Measurements from ENCODE around the gene RAB35.

RAB35 gene

DNA sequence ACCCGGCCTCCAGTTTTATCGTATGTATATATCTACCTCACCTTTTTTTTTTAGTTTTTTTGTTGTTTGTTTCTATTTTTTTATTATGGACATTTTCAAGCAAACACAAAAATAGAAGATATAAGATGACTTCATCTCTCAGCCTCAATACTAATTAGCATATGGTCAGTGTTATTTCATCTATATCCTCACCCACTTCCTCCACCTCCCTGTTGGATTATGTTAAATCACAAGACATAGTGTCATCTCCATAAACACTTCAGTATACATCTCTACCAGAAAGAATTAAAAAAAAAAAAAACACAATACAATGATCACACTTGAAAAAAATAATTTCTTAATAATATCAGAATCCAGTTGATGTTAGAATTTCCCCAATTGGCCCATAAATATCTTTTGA is 34.9 kb downstream of the RAB35 start:
- no peak for DNase-seq

DNA sequence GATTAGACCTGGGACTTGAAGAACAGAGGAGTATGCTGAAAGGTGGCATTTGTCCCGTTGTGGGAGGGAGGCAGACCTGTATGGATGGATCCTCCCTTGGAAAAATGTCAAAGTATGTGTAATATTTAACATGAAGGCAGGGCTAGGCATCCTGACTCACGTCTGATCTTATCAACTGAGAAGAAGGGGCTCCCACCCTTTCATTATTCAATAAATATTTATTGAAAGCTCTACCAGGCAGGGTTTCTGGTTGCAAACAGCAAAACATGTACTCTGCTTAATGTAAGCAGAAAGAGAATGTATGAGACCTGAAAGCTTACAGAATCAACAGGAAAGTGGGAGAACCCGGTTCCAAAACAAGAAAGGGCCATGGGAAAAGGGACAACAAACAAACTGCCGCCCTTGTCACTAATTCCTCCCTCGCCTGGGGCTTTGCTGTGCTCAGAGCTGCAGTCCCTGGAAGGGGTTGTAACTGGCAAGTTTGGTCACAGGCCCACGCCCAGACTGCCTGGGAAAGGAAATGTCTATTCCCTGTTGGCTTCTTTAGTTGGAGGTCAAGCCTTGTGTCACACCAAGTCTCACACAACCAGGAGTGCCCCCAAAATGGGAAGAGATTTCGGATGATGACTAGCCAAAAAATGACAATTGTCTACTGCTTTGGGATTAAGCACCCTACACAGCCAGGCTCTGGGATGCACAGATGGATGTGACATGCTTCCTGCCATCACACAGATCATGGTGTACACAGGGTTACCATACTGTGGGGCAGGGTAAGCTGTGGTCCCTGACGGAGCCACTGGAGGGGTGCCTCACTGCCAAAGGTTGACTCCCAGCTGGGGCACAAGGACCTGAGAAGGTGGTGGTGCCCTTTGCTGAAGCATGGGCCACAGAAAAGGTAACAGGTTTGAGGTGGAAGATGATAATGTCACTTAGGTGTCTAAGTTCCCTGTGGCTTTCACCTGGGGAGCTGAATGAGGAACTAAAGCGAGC is 36.8 kb downstream of the RAB35 start:
- DNase-seq: no peak

DNA sequence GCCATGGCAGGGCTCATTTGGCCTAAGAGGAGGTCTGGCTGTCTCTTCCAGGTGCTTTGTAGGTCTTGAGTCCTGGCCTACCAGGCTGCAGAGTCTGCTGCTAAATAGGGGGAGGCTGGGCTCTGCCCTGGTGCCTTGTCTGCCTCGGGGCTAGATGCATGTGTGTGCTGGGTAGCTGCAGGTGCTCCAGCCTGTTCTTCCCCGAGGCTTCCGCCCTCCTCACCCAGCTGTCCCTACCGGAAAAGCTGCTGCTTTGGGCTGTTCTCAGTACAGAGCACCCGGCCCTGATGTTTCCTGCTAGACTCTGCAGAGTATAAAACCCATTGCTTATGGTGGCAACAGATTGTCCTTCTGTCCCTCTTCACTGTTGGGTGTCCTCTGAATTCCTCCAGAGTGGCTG is 37.7 kb downstream of the RAB35 start:
- peak in 1 of 2 donors; percentile 76 for DNase-seq

DNA sequence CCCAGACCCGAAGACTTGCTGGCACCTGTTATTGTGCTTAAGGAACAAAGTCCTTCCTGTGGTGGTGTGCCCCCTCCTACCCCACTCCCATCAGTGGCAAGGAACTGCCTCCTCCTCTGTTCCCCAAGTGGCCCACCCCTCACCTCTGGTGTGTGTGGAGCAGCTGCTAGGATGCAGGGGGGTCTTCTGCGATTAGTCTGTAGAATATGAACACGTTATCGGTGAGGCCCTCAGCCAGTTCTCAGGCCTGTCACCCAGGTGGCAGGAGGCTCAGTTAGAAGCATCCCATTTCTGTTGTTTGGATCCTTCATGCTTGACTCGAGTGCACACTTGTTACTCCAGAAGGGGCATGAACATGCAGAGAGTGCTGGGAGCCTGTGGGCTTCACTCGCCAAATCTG is 39.3 kb downstream of the RAB35 start:
- no peak for DNase-seq

DNA sequence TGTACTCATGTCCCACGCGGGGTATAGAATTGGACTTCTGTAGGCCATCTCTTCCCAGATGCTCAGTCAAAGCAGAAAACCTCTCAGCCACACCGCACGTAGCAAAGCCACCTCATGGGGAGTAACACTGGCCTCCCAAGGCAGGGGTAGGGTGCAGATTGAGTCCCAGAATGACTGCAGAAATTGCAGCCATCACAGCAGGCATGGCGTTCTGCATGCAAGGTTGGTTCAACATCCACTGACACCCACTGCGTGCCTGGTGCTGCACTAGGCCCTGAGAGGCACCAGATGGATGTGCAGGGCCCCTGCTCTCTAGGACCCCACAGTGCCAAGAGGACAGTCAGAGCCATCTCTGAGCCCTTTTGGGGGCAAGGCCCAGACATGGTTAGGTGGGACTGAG is 39.9 kb downstream of the RAB35 start:
- DNase-seq: no peak

DNA sequence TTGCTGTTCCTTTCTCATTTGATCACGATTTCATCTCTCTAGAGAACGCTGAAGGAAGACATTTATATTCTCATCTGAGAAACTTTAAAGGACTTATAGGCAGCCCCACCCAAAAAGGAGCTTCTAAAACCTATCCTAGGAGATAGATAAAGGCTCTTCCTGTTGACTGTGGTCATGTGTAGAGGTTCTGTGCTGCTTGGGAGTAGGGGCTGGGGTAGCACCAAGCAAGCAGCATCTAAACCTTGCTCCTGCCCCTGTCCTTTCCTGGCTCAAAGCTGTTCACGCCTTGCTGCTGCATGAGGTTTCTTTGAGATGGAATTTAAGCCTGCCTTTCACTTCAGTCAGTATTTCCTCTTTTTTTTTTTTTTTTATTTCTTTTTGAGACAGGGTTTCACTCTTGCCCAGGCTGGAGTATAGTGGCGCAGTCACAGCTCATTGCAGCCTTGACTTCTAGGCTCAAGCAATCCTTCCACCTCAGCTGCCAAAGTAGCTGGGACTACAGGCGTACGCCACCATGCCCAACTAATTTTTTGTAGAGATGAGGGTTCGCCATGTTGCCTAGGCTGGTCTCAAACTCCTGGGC is 41.4 kb downstream of the RAB35 start:
- peak in 1 of 2 donors; percentile 35 for DNase-seq

DNA sequence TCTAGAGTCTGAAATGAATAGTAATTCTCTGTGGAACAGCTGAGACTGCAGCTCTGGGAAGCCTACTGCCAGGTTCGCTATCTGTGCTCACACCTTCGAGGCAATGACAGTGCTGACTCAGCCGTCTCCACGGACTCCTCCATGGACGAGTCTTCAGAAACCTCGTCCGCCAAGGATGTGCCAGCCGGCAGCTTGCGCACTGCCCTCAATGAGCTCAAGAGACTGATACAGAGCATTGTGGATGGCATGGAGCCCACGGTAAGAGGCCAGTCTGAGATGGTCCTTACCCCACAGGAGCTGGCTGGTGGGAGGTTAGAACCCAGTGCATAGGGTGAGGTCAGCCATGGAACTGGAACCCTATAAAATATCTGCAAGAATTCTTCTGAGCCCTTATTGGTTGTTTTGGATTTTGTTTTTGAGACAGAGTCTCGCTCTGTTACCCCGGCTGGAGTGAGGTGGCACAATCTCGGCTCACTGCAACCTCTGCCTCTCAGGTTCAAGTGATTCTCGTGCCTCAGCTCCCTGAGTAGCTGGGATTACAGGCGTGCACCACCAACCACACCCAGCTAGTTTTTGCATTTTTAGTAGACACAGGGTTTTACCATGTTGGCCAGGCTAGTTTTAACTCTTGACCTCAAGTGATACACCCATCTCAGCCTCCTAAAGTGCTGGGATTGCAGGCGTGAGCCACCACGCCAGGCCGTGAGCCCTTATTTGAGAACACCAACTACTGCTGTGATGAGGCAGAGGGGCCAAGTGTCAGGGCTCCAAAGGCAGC is 43.9 kb downstream of the RAB35 start:
- no peak for DNase-seq

DNA sequence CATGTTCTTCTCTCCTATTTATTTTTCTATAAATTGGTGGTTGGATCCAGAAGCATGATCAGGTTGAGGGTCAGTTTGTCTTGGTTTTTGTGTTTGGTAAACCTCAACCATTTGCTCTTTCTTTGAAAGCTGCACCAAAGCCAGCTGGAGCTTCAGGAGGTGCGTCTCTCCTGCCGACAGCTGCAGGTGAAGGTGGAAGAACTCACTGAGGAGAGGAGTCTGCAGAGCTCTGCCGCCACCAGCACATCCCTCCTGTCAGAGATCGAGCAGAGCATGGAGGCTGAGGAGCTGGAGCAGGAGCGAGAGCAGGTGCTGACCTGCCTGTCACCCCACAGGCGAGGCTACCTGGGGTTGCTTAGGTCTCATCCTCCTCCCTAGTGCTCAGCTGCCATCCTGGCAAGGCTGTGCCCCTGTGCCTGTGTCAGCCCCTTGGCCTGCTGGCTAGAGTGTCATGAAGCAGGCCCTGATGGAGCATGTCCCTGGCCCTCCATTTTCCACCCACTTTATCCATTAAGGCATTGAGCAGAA is 45.0 kb downstream of the RAB35 start:
- no peak for DNase-seq

DNA sequence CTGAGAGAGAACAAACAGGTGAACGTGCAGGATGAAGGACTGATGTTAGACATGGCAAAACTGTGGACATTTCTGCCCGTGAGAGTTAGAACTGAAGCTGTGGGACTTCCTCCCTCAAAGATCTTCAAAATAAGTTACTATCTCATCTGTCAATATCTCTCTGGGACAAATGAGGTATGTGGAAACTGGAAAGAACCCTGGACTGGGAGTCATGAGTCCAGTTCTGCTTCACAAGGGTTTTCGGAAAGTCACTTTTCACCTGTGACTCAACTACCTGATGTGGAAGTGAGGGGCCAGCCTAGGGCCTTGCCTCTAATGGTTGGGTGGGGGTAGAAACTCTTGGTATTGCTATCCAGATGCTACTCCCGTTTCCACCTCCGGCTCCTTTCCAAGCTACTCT is 47.3 kb downstream of the RAB35 start:
- no peak for DNase-seq

DNA sequence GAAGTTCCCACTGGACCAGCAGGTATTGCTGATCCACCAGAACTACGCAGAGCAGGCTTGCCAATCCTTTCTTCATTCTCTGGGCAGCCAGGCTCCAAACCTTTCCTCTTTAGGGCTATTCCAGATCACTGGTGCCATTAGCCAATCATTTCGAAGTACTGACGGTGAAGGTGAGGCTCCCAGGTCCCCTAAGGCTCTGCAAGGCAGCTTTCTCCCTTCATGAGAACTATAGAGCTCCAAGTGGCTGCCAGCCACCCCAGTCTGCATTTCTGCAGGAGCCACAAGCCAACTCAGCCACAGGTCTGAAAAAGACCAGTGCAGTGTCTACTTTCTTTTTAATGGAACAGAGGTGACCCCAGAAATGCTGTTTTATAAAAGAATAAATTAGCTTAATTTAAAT is 48.7 kb downstream of the RAB35 start:
- no peak for DNase-seq

DNA sequence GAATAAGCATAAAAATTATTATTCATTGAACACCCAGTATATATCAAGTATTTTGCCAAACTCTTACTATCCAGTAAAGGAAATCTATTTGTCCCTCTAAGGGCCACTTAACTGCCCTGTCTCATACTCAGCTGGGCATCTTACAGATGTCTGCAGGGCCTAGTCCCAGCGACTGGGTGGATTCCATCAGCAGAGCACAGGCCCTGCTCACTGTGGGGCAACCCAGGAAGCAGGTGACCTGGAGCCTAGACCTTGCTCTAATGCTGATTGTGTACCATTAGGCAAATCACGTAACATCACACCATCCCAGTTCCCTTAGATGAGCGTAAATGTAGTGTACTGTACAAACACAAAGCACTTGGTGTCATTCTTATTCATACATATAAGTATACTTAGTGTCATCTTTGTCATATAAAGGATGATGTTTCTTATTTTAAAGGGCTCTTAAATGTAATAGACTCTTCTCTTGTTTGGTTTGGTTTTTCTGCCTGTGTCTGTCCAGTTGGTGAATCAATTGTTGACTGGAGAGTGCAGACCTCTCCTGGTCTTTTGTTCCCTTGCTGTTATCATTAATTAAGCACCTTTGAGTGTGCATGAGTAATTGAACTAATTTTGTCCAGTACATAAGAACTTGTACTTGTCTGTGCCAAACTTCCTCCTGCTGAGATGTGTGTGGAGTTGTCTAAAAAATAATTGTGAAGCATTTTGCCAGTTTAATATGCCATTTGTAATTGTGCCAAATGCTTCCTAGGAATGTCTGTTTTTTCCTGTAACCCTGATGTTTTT is 49.3 kb downstream of the RAB35 start:
- DNase-seq: no peak

DNA sequence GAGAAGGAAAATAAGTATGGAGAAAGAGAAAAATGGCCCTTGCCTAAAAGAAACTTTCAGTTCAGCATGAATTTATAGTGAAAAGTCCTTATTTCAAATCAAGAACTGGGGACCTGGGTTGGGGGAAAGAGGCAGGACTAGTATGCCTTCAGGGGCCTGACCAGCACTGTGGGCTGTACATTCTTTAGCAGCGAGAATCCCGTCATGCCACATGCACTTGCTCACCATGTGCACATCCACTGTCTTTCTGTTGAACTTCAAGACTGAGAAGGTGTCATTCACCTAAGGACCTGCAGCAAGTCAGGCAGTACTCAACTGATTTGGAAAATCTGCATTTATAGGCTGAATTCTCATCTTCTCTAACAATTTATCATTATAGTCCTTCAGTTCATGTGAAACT is 50.2 kb downstream of the RAB35 start:
- DNase-seq: no peak

DNA sequence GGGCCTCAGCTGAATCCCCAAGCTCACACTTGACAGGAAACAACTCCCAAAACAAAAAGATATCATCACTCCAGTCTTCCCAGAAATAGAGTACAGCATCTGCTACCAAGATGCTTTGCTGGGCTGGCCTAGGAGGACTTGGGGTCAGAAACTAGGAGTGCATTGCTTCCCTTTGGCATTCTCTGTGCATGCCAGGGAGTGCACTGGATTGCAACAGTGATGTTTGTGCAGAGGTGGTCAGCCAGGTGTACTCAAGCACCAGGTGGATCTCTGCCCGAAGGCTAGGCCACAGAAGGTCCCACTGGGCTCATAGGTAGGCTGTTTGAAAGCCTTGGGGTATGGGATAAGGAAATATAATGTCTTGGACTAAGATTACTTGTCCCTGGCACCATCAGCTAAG is 51.1 kb downstream of the RAB35 start:
- no peak for DNase-seq

DNA sequence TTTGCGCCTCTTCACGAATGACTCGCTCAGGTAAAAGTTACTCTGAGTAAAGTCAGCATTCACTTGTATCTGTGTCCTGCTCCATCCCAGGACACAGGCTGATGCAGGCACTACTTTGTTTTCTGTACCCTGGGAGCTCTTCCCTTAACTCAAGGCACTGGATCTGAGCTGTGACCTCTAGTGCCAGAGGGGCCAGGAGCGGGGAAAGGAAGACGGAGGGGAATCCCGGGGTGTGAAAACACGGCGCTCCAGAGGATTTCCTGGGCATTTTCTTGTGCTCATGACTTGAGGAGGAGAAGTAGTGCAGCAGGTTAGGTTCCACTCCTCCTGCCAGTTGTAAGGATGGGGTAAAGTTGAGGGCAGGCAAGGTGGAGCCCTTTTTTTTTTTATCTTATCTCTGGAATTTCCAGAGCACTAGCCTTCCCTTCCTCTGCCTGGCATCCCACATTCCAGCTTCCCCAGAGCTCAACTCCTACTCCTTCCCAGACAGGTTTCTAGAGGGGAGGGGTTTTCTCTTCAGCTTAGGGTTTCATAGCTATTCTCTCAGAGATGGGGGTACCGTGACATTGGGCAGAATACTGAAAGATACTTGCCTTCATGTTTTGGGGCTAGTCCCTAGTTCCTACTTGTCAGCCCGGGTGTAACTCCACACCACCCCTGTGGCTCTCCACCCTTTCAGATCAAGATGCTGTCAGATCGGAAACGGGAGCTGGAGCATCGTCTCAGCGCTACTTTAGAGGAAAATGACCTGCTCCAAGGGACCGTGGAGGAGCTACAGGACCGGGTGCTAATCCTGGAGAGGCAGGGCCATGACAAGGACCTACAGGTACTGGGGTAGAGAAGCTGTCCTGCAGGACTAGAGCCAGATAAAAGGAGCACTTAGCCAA is 52.3 kb downstream of the RAB35 start:
- DNase-seq: no peak

DNA sequence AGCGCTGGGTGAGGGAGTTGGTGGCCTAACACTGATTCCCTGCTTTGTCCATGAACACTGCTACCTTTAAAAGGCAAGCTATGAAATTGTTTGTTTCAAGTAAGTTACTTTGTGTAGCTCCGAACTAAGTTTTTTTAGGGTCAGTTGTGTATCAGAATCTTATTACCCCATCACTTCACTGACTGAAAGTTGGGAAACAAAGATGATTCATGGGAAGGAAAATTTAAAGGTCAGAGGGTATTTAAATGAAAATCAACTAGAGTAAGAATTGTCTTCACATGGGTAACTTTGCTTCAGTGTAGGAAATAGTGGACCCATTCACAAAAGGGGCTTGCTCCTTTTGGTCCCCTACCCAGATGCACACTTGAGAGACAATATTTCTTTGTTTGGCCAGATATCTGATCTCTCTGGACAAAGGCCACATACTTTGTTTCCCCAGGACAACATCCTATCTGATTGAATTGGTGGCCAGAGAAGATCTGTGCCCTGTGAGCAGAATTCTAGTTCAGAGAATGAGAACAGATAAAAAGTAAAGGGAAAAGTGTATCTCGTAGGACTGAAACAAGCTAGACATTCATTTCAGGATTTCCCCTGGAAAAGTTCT is 53.5 kb downstream of the RAB35 start:
- no peak for DNase-seq

DNA sequence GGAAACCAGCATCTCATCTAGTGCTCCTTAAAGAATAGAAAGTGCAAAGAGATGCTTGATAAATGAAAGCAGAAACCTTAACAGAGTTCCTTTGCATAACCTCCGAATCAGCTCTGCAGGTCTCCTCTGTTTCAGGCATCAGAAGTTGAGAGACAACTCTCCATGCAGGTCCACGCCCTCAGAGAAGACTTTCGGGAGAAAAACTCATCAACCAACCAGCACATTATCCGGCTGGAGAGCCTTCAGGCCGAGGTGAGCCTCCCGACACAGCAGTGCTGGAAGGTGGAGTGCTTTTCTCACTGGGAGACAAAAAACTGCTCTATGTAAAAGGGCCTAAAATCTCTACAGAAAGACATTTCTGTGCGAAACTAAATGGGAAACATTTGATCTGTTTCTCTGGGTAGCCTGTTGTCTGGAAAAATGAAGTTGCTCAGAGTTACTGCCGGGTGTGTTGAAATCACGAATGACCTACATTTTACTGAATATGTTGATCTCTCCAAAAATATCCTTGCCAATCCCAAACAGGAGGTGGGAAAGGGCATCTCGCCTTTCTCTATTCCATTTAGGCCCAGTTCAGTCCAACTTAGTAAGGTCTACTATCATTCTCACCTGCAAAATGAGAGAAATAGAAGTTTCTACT is 54.9 kb downstream of the RAB35 start:
- DNase-seq: no peak

DNA sequence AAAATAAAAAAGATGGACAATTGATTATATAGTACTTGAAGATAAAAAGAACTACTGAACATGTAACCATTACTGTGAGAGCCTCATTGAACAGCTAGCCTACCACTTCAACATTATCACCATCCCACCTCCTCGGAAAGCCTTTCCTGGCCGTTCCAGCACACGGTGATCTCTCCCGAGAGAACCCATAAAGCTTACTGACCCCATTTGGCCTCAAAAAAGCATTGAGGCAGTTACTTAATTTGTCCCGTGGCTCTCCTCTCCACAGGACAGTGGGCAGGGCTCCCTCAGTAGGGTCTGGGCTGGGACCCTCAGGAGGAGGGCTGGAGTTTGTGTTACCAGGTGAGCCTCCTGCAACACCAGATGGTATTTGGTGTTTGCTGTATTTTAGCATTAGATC is 55.8 kb downstream of the RAB35 start:
- no peak for DNase-seq

DNA sequence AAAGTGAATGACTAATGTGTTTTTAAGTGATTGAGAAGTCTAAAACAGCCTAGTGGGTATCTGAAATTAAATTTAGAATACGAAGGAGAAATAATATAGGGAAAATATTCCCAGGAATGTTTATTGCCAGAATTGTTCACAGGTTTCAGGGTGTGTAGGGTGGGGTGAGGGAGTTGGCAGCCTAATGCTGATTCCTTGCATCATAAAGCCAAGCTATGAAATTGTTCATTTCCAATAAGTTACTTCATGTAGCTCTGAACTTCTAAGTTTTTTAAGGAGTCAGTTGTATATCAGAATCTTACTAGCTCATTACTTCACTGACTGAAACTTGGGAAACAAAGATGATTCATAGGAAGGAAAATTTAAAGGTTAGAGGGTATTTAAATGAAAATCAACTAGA is 56.4 kb downstream of the RAB35 start:
- no peak for DNase-seq

DNA sequence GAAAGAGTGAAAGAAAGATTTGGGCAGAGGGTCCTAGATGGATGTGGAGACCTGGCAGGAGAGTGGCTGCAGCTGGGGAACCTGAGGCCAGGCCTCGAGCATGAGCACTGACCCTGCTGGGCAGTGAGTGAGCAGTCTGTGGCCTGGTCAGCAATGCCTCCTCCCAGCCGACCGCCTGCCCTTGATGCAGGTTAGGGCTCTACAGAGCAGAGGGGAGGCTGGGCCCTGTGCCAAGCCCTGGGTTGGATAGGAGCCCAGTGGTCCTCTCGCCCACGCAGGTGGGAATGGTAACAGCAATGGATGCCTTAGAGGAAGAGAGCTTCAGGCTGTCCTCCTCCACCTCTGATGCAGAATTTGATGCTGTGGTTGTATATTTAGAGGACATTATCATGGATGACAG is 59.8 kb downstream of the RAB35 start:
- no peak for DNase-seq

DNA sequence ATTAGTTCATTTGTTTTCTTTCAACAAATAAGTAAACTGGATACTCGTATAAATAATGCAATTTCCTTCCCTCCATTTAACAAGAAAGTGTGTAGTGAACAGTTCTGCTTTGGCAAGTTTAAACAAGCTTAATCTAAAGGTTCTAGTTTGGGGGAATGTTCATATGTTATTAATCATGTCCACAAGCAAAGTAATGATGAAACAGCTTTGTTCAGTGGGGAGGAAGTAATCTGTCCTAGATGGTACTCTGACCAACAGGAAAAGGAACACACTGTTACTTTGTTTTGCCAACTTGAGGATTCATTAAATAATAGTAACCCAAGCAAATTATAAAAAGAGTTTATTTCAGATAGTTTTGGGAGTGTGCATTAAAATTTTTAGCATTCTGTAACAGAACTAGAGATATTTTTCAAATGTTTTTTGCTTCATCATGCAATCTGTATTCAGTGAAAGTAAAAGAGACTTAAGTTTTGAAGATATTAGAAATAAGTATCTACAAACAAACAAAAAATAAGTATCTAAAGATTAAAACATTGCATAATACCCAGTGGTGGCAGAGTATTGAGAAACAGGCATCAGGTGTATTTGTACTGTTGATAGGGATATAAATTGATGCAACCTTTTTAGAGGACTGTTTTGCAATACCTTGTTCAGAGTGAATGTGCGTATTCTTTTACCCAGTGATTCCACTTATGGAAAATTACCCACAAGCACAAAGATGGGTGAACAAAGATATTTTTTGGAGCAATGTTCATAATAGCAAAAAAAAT is 61.1 kb downstream of the RAB35 start:
- DNase-seq: no peak
